Measurements from ENCODE around the gene IL18.

Gene IL18

GRCh38 chr11:112182867-112183266 lies 19.0 kb upstream of the IL18 start:
- no peaks in the 10 kb centered on the region; the same call in 1 of the 2 replicates for H3K4me1 ChIP-seq
- TF ChIP-seq, protein P1, sequence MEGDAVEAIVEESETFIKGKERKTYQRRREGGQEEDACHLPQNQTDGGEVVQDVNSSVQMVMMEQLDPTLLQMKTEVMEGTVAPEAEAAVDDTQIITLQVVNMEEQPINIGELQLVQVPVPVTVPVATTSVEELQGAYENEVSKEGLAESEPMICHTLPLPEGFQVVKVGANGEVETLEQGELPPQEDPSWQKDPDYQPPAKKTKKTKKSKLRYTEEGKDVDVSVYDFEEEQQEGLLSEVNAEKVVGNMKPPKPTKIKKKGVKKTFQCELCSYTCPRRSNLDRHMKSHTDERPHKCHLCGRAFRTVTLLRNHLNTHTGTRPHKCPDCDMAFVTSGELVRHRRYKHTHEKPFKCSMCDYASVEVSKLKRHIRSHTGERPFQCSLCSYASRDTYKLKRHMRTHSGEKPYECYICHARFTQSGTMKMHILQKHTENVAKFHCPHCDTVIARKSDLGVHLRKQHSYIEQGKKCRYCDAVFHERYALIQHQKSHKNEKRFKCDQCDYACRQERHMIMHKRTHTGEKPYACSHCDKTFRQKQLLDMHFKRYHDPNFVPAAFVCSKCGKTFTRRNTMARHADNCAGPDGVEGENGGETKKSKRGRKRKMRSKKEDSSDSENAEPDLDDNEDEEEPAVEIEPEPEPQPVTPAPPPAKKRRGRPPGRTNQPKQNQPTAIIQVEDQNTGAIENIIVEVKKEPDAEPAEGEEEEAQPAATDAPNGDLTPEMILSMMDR (IDR thresholded peaks at IDR 0.05; ENCODE audit: low read depth, low read length), result no peak
- no peaks in the 10 kb centered on the region for H3K36me3 ChIP-seq
- no peak for DNase-seq
- H3K27me3 ChIP-seq, result no peaks in the 10 kb centered on the region
- H3K4me3 ChIP-seq (ENCODE audit: low read depth, low read length), result no peak overlapping the region
- no peaks in the 10 kb centered on the region for H3K9me3 ChIP-seq

GRCh38 chr11:112179601-112180000 lies 15.7 kb upstream of the IL18 start:
- DNase-seq, result no peak
- H3K27me3 ChIP-seq, result no peaks in the 10 kb centered on the region
- TF ChIP-seq, protein P1 (IDR thresholded peaks at IDR 0.05; ENCODE audit: low read depth, low read length), result no peak
- no peak overlapping the region for H3K4me3 ChIP-seq (ENCODE audit: low read depth, low read length)
- H3K9me3 ChIP-seq, result no peaks in the 10 kb centered on the region
- peaks cover 3% of the 10 kb centered on the region; the same call in 1 of the 2 replicates for H3K4me1 ChIP-seq
- no peaks in the 10 kb centered on the region for H3K36me3 ChIP-seq

DNA sequence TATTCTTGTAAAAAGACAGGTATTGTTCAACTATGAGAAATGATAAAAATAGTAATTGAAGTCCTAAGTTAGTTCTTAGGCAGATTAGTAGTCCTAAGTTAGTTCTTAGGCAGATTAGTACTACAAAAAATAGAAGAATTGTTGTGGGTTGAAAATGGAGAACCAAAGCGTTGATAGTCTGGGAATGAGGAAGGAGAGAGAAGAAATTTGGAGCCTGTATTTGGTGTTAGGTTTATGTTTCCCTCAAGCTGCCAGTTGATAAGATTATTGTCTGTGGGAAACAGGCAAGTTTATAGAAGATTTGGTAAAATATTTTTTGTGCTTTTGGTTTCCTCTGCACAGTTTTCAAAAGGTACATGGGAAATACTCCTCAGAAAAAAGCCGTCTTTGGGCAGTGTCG lies 15.0 kb upstream of the IL18 start:
- Histone ChIP-seq H3K36me3 (no peaks in the 10 kb centered on the region), H3K4me3 (ENCODE audit: low read depth, low read length) (no peak overlapping the region), H3K9me3 (no peaks in the 10 kb centered on the region), H3K4me1 (peaks cover 3% of the 10 kb centered on the region; the same call in 1 of the 2 replicates), H3K27me3 (no peaks in the 10 kb centered on the region)
- DNase-seq, result no peak
- TF ChIP-seq, protein P1 (IDR thresholded peaks at IDR 0.05; ENCODE audit: low read depth, low read length), result no peak

DNA sequence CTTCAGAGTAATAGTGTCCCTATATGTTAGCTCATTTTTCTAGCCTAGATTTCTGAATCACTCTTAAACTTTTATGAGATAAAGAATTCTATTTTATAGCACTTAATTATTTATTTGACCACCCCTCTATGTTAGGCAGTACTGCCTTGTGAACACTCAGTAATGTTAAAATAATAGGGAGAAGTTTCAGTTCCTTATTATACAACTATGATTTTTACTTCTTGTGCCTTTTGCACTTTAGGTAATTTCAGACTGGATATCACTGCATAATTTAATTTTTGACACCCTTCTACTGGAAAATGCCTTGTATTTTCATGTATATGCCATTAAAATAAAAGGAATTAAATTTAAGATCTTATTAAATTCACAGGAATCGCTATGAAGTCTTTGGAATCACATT lies 14.5 kb upstream of the IL18 start:
- no peaks in the 10 kb centered on the region for H3K9me3 ChIP-seq
- H3K27me3 ChIP-seq, result no peaks in the 10 kb centered on the region
- H3K36me3 ChIP-seq, result no peaks in the 10 kb centered on the region
- H3K4me3 ChIP-seq (ENCODE audit: low read depth, low read length), result no peak overlapping the region
- TF ChIP-seq, protein P1 (IDR thresholded peaks at IDR 0.05; ENCODE audit: low read depth, low read length), result no peak
- no peak for DNase-seq
- H3K4me1 ChIP-seq, result peaks cover 3% of the 10 kb centered on the region; the same call in 1 of the 2 replicates

- Histone ChIP-seq H3K36me3 (no peaks in the 10 kb centered on the region), H3K4me3 (ENCODE audit: low read depth, low read length) (no peak overlapping the region), H3K4me1 (peaks cover 3% of the 10 kb centered on the region; the same call in 1 of the 2 replicates), H3K27me3 (no peaks in the 10 kb centered on the region), H3K9me3 (no peaks in the 10 kb centered on the region)
- DNase-seq, result no peak
- TF ChIP-seq, protein P1 (IDR thresholded peaks at IDR 0.05; ENCODE audit: low read depth, low read length), result no peak
Observed at GRCh38 chr11:112177589-112177988, 13.7 kb upstream of the IL18 start.

DNA sequence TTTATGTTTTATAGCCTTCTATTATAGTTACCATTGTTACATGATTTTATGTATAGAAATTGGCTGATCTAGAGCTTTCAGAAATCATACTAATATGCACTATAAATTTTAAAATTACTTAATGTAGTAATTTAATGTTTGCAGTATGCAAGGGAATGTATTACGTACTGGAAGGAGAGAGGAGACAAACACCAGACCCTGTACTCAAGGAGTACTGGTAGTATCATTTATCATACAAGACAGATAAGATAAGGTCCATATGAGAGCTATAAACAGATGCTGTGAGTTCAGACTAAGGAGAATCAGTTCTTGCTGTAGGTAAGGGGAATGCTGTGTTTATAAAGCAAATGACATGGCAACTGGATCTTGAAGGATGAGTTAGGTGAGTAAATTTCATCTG lies 12.2 kb upstream of the IL18 start:
- DNase-seq, result no peak
- TF ChIP-seq, protein P1 (IDR thresholded peaks at IDR 0.05; ENCODE audit: low read depth, low read length), result no peak
- Histone ChIP-seq H3K36me3 (no peaks in the 10 kb centered on the region), H3K9me3 (no peaks in the 10 kb centered on the region), H3K4me3 (ENCODE audit: low read depth, low read length) (no peak overlapping the region), H3K4me1 (peaks cover 3% of the 10 kb centered on the region; the same call in 1 of the 2 replicates), H3K27me3 (no peaks in the 10 kb centered on the region)

All from BE2C (cell line).